T follicular helper cell (primary cell): ENCODE data around the gene ZNF652.
"Not testable (repeated sequence)": the region's sequence is repeated elsewhere in the genome, so short reads cannot be mapped to it uniquely, and the experiment has no call there.

Experiments used
- DNase-seq: peaks from one replicate; pipeline ENCODE4 v3.0.0-alpha.2; 2020; ENCODE audit warnings: low read depth

Gene ZNF652

GRCh38 chr17:49315551-49316257 lies 46.3 kb downstream of the ZNF652 start:
- peak; percentile 68 for DNase-seq

- no peak for DNase-seq
Measured at GRCh38 chr17:49312722-49313121, 49.3 kb downstream of the ZNF652 start.

- DNase-seq: no peak
Measured at GRCh38 chr17:49299996-49300395, 62.1 kb downstream of the ZNF652 start.

- no peak for DNase-seq
Measured at GRCh38 chr17:49298371-49298976, 63.6 kb downstream of the ZNF652 start.

- DNase-seq: no peak
Measured at GRCh38 chr17:49297141-49297540, 64.9 kb downstream of the ZNF652 start.

- DNase-seq: no peak
Measured at GRCh38 chr17:49294122-49294521, 67.9 kb downstream of the ZNF652 start.

- no peak for DNase-seq
Measured at GRCh38 chr17:49292901-49293300, 69.1 kb downstream of the ZNF652 start.

GRCh38 chr17:49291929-49292328 lies 70.1 kb downstream of the ZNF652 start:
- DNase-seq: no peak

DNA sequence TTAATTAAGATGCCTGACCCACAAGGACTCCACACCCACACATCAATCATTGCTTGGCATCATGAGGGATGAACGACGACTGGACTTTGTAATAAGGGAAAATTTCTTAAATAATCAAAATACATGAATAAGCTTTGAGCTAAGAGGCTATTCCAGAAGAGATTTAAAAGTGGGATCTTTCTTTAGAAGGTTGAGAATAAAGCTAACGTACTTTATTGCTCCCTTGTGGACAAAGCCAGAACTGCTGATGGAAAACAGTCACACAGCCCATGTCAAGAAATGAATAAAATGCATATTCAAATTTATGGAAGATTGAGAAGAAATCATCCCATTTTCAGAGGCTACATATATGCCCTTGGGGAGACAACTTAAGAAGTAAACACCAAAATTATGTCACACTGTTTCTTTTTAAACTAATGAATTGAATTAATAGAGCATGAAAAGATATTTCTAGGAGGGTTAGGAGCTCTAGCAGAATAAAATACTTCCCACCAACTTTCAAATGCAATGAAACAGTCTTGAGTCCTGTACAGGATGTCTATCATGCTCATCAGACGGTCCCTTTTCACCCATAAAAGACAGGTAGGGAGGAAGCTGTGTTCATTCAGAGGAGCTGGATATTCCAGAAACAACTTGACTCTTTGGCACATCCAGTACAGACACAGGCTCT lies 71.2 kb downstream of the ZNF652 start:
- no peak for DNase-seq

GRCh38 chr17:49288388-49288787 lies 73.7 kb downstream of the ZNF652 start:
- DNase-seq: no peak

- DNase-seq: no peak
Measured at GRCh38 chr17:49287481-49287880, 74.6 kb downstream of the ZNF652 start.

DNA sequence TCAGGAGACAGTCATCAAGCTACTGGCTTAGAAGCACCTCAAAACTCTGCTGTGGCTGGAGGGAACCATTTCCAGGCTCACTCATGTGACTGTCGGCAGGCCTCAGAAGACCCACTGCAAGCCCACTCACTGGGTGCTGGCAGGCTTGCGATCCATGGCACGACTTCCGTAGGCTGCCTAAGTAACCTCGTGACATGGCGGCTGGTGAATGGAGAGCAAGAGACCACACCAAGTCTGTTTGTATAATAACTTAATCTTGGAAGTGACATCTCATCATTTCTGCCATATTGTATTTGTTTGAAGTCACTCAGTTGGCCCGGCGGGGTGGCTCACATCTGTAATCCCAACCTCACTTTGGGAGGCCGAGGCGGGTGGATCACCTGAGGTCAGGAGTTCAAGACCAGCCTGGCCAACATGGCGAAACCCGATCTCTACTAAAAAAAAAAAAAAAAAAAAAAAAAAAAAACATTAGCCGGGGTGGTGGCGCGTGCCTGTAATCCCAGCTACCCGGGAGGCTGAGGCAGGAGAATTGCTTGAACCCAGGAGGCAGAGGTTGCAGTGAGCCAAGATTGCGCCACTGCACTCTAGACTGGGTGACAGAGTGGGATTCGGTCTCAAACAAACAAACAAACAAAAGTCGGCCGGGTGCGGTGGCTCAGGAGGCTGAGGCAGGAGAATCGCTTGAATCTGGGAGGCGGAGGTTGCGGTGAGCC lies 75.6 kb downstream of the ZNF652 start:
- DNase-seq: not testable (repeated sequence)

DNA sequence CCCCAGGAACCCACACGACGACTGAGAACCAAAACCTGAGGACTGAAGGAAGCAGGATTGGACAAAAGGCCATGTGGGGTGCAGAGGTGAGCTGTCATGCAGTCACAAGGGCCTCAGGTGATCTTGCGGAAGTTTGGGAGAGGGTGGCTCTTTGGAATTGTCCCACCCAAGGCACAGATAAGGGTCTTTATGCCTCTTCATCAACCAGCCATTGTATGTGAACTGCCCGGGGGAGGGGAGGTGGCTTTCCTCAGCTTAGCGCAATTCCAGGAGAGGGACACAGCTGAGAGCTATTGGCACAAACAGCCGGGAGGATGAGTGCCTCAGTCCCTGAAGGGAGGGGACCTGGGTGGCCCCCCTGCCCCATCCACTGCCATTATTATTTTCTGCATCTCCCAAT lies 76.3 kb downstream of the ZNF652 start:
- no peak for DNase-seq

DNA sequence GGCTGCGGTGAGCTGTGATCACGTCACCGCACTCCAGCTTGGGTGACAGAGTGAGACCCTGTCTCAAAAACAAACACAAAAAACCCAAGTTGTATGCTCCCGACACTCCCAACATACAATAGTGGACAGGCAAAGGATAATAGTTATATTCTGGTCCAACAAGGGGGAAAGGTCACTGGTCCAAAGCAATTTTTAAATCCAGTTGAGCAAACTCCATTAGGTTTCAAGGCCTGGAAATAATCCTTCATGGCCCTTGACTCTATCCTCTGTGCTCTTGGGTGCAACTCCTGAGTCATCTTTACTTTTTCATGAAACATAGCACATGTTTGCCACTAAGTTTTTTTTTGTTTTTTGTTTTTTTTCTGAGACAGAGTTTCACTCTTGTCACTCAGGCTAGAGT lies 81.1 kb downstream of the ZNF652 start:
- no peak for DNase-seq

- no peak for DNase-seq
Measured at GRCh38 chr17:49280061-49280460, 82.0 kb downstream of the ZNF652 start.

DNA sequence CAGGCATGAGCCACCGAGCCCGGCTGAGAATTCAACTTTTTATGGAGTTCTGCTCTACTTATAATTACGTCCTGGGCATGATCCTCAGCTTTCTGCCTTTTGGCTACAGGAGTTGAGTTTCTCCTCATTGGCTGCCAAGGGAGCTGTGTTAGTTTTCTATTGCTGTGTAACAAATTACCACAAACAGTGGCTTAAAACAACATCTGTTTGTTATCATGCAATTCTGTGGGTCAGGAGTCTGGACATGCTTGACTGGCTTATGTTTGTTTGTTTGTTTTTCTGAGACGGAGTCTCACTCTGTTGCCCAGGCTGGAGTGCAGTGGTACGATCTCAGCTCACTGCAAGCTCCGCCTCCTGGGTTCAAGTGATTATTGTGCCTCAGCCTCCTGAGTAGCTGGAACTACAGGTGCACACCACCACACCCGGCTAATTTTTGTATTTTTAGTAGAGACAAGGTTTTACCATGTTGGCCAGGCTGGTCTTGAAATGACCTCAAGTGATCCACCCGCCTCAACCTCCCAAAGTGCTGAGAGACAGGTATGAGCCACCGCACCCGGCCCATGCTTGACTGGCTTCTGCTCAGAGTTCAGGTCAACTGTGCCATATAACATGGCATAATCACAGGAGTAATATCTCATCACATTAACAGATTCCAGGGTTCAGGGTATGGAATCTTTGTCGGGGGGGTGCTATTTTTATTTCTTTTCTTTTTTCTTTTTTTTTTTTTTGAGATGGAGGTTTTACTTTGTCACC lies 82.6 kb downstream of the ZNF652 start:
- DNase-seq: not testable (repeated sequence)

- no peak for DNase-seq
Measured at GRCh38 chr17:49278076-49278475, 84.0 kb downstream of the ZNF652 start.

DNA sequence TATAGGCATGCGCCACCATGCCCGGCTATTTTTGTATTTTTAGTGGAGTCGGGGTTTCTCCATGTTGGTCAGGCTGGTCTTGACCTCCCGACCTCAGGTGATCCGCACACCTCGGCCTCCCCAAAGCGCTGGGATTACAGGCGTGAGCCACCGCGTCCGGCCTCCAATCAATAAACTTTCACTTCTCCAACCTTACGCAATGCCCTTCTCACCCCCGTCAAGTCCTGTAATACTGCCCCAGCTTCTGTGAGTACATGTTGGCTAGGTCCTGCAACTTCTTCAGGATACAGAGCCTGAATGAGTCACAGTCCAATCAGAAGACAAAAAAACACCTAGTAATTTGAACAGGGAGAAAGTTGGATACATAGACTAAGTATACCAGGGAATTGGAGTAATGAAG lies 84.4 kb downstream of the ZNF652 start:
- DNase-seq: no peak

DNA sequence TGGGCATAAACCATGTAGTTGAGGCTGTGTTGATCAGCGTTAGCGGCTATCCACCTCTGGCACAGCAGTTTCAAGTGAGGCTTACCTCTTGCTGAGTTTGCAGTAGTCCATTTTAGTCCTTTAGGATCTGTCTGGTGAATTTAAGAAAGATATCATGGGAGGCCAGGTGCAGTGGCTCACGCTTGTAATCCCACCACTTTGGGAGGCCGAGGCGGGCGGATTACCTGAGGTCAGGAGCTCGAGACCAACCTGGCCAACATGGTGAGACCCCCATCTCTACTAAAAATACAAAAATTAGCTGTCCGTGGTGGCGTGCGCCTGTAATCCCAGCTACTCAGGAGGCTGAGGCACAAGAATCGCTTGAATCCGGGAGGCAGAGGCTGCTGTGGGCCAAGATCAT lies 86.1 kb downstream of the ZNF652 start:
- not testable (repeated sequence) for DNase-seq

GRCh38 chr17:49269356-49269755 lies 92.7 kb downstream of the ZNF652 start:
- no peak for DNase-seq

DNA sequence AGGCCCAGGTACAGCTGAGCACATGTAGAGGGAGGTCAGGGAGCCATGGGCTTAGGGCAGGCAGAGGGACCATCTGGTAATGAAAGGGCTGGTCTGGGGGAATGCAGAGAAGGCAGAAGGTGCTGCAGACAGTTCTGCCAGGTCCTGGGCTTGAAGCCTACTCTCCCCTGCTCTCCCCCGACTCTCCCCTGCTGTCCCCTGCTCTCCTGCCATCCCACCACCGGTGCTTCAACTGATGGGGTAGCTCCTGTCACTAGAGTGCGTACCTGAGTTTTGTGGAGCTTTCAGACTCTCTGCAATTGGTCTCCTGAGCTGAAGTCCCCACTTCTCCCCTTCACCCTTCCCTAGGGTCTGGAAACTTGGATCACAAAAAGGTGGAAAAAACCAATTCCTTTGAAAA lies 94.1 kb downstream of the ZNF652 start:
- DNase-seq: no peak

GRCh38 chr17:49266233-49266632 lies 95.8 kb downstream of the ZNF652 start:
- DNase-seq: no peak
